Measurements from ENCODE around the gene UBB. TPM values are rescaled to one million over a fixed set of nuclear protein-coding genes. Genes with fewer than 3 reads are reported as not detected.
A peak's percentile ranks its signal among the peaks of the same experiment; 100 is the strongest.

UBB gene
- total RNA-seq, 1 donor: 2,360 TPM

GRCh38 chr17:16417399-16417798, 36.5 kb downstream of the UBB start:
- DNase-seq (ENCODE audit: low read depth in 2 of 3, low spot score in 2 of 3): no peak

- no peak for DNase-seq (ENCODE audit: low read depth in 2 of 3, low spot score in 2 of 3)
Measured at GRCh38 chr17:16417896-16418684, 37.2 kb downstream of the UBB start.

- no peak for DNase-seq (ENCODE audit: low read depth in 2 of 3, low spot score in 2 of 3)
Measured at GRCh38 chr17:16418685-16419068, 37.8 kb downstream of the UBB start.

- DNase-seq (ENCODE audit: low read depth in 2 of 3, low spot score in 2 of 3): peak in 1 of 3 donors; percentile 39
Measured at GRCh38 chr17:16419074-16419928, 38.4 kb downstream of the UBB start.

GRCh38 chr17:16419929-16420271, 39.0 kb downstream of the UBB start:
- peak in 1 of 3 donors; percentile 55 for DNase-seq (ENCODE audit: low read depth in 2 of 3, low spot score in 2 of 3)

- no peak for DNase-seq (ENCODE audit: low read depth in 2 of 3, low spot score in 2 of 3)
Measured at GRCh38 chr17:16422416-16422815, 41.5 kb downstream of the UBB start.

- no peak for DNase-seq (ENCODE audit: low read depth in 2 of 3, low spot score in 2 of 3)
Measured at GRCh38 chr17:16423226-16423872, 42.5 kb downstream of the UBB start.

- DNase-seq (ENCODE audit: low read depth in 2 of 3, low spot score in 2 of 3): no peak
Measured at GRCh38 chr17:16425202-16425601, 44.3 kb downstream of the UBB start.

- no peak for DNase-seq (ENCODE audit: low read depth in 2 of 3, low spot score in 2 of 3)
Measured at GRCh38 chr17:16425698-16426659, 45.1 kb downstream of the UBB start.

- DNase-seq (ENCODE audit: low read depth in 2 of 3, low spot score in 2 of 3): no peak
Measured at GRCh38 chr17:16427020-16427419, 46.1 kb downstream of the UBB start.

- peak in 2 of 3 donors; percentile 37 to 59 for DNase-seq (ENCODE audit: low read depth in 2 of 3, low spot score in 2 of 3)
Measured at GRCh38 chr17:16428098-16428882, 47.4 kb downstream of the UBB start.

- DNase-seq (ENCODE audit: low read depth in 2 of 3, low spot score in 2 of 3): no peak
Measured at GRCh38 chr17:16429083-16429482, 48.2 kb downstream of the UBB start.

- DNase-seq (ENCODE audit: low read depth in 2 of 3, low spot score in 2 of 3): no peak
Measured at GRCh38 chr17:16430650-16431049, 49.8 kb downstream of the UBB start.

GRCh38 chr17:16432017-16432416, 51.1 kb downstream of the UBB start:
- no peak for DNase-seq (ENCODE audit: low read depth in 2 of 3, low spot score in 2 of 3)

Other genes starting within 250 kb of the UBB start
- 137 TPM for gene NCOR1, start 165.6 kb upstream of the UBB start, total RNA-seq
- gene PIGL, start 163.9 kb upstream of the UBB start, total RNA-seq: 33.4 TPM
- 12.9 TPM for gene CENPV, start 27.6 kb upstream of the UBB start, total RNA-seq
- gene TRPV2, start 34.5 kb downstream of the UBB start, total RNA-seq: 149 TPM
- gene LRRC75A, start 111.1 kb downstream of the UBB start, total RNA-seq: 11.0 TPM
- 3.2 TPM for gene ZNF287, start 188.1 kb downstream of the UBB start, total RNA-seq